ENCODE data around the gene WDR54. TPM values are rescaled to one million over a fixed set of nuclear protein-coding genes. Genes with fewer than 3 reads are reported as not detected.

Gene WDR54
- polyA plus RNA-seq, 1 of the 3 experiments (the other 2 are of a cell fraction): 61.6 TPM

GRCh38 chr2:74428675-74429074, 7.1 kb downstream of the WDR54 start:
- Histone ChIP-seq H3K36me3 (replicated peaks in 1 of 2; ENCODE audit: control insufficient read depth in 1 of 2, insufficient read depth in 2 of 2, low read length in 1 of 2) (peaks cover 13 to 57% of the 10 kb centered on the region in 2 experiments), H3K4me3 (ENCODE audit: low read depth in 2 of 2, low read length in 1 of 2) (no peak overlapping the region), H3K4me2 (no peak overlapping the region), H3F3A (replicated peaks; ENCODE audit: insufficient read depth) (peaks cover 4% of the 10 kb centered on the region), H3K27me3 (ENCODE audit: insufficient read depth) (no peaks in the 10 kb centered on the region), H4K20me1 (ENCODE audit: insufficient read depth) (no peaks in the 10 kb centered on the region), H3K79me2 (ENCODE audit: insufficient read depth) (0 out of 2 replicates have a peak, but pooled peaks cover 4% of the 10 kb centered on the region), H3K9ac (no peak overlapping the region), H3K4me1 (ENCODE audit: control insufficient read depth in 1 of 2, insufficient read depth in 2 of 2, low read depth in 1 of 2, low read length in 1 of 2) (no peaks in the 10 kb centered on the region; a peak in 1 of 4 replicates), H2AFZ (ENCODE audit: low read depth) (no peak overlapping the region), H3K9me2 (no peaks in the 10 kb centered on the region), H3K9me3 (no peaks in the 10 kb centered on the region), H3K27ac (ENCODE audit: low read depth in 2 of 2, low read length in 1 of 2) (no peak overlapping the region)
- DNase-seq: no peak
- CTCF ChIA-PET: interaction anchor here (1.0 to 1.9 kb wide), 3 partner anchors 10 to 103 kb away, joined by 3 to 4 read pairs (median 3); no protein-coding TSS in a partner anchor
- POLR2A ChIA-PET: no interaction called here
- 89% methylated on average over 5 of the region's 5 CpGs for whole genome bisulfite sequencing (ENCODE audit: low lambda C conversion rate)
- TF ChIP-seq TEAD4 (IDR thresholded peaks at IDR 0.05; ENCODE audit: borderline replicate concordance, insufficient read depth) (no peak), POLR2AphosphoS5 (IDR thresholded peaks at IDR 0.05; ENCODE audit: low read depth, low read length) (no peak), IRF3 (IDR thresholded peaks at IDR 0.05; ENCODE audit: low read depth, low read length) (no peak), GABPA (IDR thresholded peaks at IDR 0.05; ENCODE audit: low read depth) (no peak), TAF1 (IDR thresholded peaks at IDR 0.05; ENCODE audit: borderline replicate concordance, low read depth, low read length) (no peak), REST (IDR thresholded peaks at IDR 0.05; ENCODE audit: low read depth, low read length) (no peak), USF2 (IDR thresholded peaks at IDR 0.05; ENCODE audit: borderline replicate concordance, low read depth, low read length) (no peak), MAX (IDR thresholded peaks at IDR 0.05; ENCODE audit: low read depth) (no peak), RAD21 (IDR thresholded peaks at IDR 0.05; ENCODE audit: low read length) (no peak), TCF12 (IDR thresholded peaks at IDR 0.05) (no peak), RXRA (IDR thresholded peaks at IDR 0.05; ENCODE audit: borderline replicate concordance, low read depth) (no peak), CTCF (IDR thresholded peaks at IDR 0.05) (no peak), FOXJ3 (CRISPR knock-in tag; IDR thresholded peaks at IDR 0.05) (no peak), CHD2 (IDR thresholded peaks at IDR 0.05; ENCODE audit: low read length, partially characterized antibody) (no peak), MEF2A (IDR thresholded peaks at IDR 0.05; ENCODE audit: borderline replicate concordance, low read depth) (no peak), SMC3 (IDR thresholded peaks at IDR 0.05; ENCODE audit: low read depth, low read length) (no peak), NFIC (IDR thresholded peaks at IDR 0.05; ENCODE audit: borderline replicate concordance) (no peak), FOXM1 (IDR thresholded peaks at IDR 0.05; ENCODE audit: low read depth) (no peak), ELF1 (IDR thresholded peaks at IDR 0.05) (no peak), RFX5 (IDR thresholded peaks at IDR 0.05; ENCODE audit: low read length) (no peak)
